ENCODE measurements around the gene SPDYE9. TPM values are rescaled to one million over a fixed set of nuclear protein-coding genes. Genes with fewer than 3 reads are reported as not detected.
"Not testable (repeated sequence)": the region's sequence is repeated elsewhere in the genome, so short reads cannot be mapped to it uniquely, and the experiment has no call there.

The SPDYE9 gene
- total RNA-seq = not detected

- intact Hi-C loops (cut with DNase I); H3K9me3 ChIP-seq; DNase-seq (ENCODE audit: low spot score in 2 of 2); H3K27me3 ChIP-seq; H3K4me1 ChIP-seq; H3K4me3 ChIP-seq; H3K36me3 ChIP-seq; H3K27ac ChIP-seq: not testable (repeated sequence)
Observed at GRCh38 chr7:73085938-73086337, at the start of gene SPDYE9. Gene SPDYE9 (minus strand): TSS chr7:73086038. CDS start chr7:73084238, 1,800 bp downstream.

- H3K4me1 ChIP-seq; H3K9me3 ChIP-seq; H3K36me3 ChIP-seq; H3K27ac ChIP-seq; H3K4me3 ChIP-seq; H3K27me3 ChIP-seq; intact Hi-C loops (cut with DNase I); DNase-seq (ENCODE audit: low spot score in 2 of 2): not testable (repeated sequence)
Observed at GRCh38 chr7:73134866-73135265, 49.0 kb upstream of the SPDYE9 start.

- H3K4me1 ChIP-seq; H3K4me3 ChIP-seq; H3K9me3 ChIP-seq; DNase-seq (ENCODE audit: low spot score in 2 of 2); intact Hi-C loops (cut with DNase I); H3K27me3 ChIP-seq; H3K36me3 ChIP-seq; H3K27ac ChIP-seq: not testable (repeated sequence)
Observed at GRCh38 chr7:73132651-73133217, 46.9 kb upstream of the SPDYE9 start.

- H3K4me1 ChIP-seq; intact Hi-C loops (cut with DNase I); H3K36me3 ChIP-seq; DNase-seq (ENCODE audit: low spot score in 2 of 2); H3K4me3 ChIP-seq; H3K9me3 ChIP-seq; H3K27ac ChIP-seq; H3K27me3 ChIP-seq: not testable (repeated sequence)
Observed at GRCh38 chr7:73130612-73131011, 44.8 kb upstream of the SPDYE9 start.

GRCh38 chr7:73124126-73124525, 38.3 kb upstream of the SPDYE9 start:
- H3K36me3 ChIP-seq; H3K9me3 ChIP-seq; H3K27me3 ChIP-seq; H3K27ac ChIP-seq; DNase-seq (ENCODE audit: low spot score in 2 of 2); H3K4me1 ChIP-seq; H3K4me3 ChIP-seq; intact Hi-C loops (cut with DNase I): not testable (repeated sequence)

- DNase-seq (ENCODE audit: low spot score in 2 of 2); intact Hi-C loops (cut with DNase I); H3K4me1 ChIP-seq; H3K9me3 ChIP-seq; H3K36me3 ChIP-seq; H3K27ac ChIP-seq; H3K4me3 ChIP-seq; H3K27me3 ChIP-seq: not testable (repeated sequence)
Observed at GRCh38 chr7:73122778-73123447, 37.1 kb upstream of the SPDYE9 start.

GRCh38 chr7:73118155-73118554, 32.3 kb upstream of the SPDYE9 start:
- H3K9me3 ChIP-seq; DNase-seq (ENCODE audit: low spot score in 2 of 2); H3K36me3 ChIP-seq; H3K4me1 ChIP-seq; H3K27ac ChIP-seq; H3K4me3 ChIP-seq; H3K27me3 ChIP-seq; intact Hi-C loops (cut with DNase I): not testable (repeated sequence)

- H3K36me3 ChIP-seq; H3K27ac ChIP-seq; intact Hi-C loops (cut with DNase I); H3K4me1 ChIP-seq; H3K9me3 ChIP-seq; H3K27me3 ChIP-seq; DNase-seq (ENCODE audit: low spot score in 2 of 2); H3K4me3 ChIP-seq: not testable (repeated sequence)
Observed at GRCh38 chr7:73057811-73058210, 28.0 kb downstream of the SPDYE9 start, which contains the start of gene SPDYE11. Gene SPDYE11 (minus strand): TSS chr7:73057911. CDS start chr7:73056111, 1,800 bp downstream.

- H3K27me3 ChIP-seq; DNase-seq (ENCODE audit: low spot score in 2 of 2); H3K4me3 ChIP-seq; intact Hi-C loops (cut with DNase I); H3K27ac ChIP-seq; H3K9me3 ChIP-seq; H3K36me3 ChIP-seq; H3K4me1 ChIP-seq: not testable (repeated sequence)
Observed at GRCh38 chr7:73029666-73030065, 56.2 kb downstream of the SPDYE9 start, which contains the start of gene SPDYE8. Gene SPDYE8 (minus strand): TSS chr7:73029766. CDS start chr7:73027966, 1,800 bp downstream.

Other genes starting within 250 kb of the SPDYE9 start
- 39.8 TPM for gene POM121, start 160.9 kb downstream of the SPDYE9 start, total RNA-seq
- not detected for gene TRIM74, start 116.6 kb downstream of the SPDYE9 start, total RNA-seq
- not detected for gene SPDYE8, start 56.3 kb downstream of the SPDYE9 start, total RNA-seq
- gene SPDYE11, start 28.1 kb downstream of the SPDYE9 start, total RNA-seq = not detected
- 9.8 TPM for gene NSUN5, start 222.8 kb upstream of the SPDYE9 start, total RNA-seq
- gene TRIM50, start 242.0 kb upstream of the SPDYE9 start, total RNA-seq = not detected
- gene FKBP6, start 242.1 kb upstream of the SPDYE9 start, total RNA-seq = not detected